K562 (cell line): ENCODE data around the gene MEF2C. TPM values are rescaled to one million over a fixed set of nuclear protein-coding genes. Genes with fewer than 3 reads are reported as not detected.

Experiments used
- ATAC-seq: fragments of 200-7000 bp; cut with Tn5 transposase; 3 replicates; pipeline ENCODE4 v1.9.1; 2020; ENCODE audit warnings: moderate library complexity
- BruUV-seq: library from RNA; stranded (reverse); fragments of 400-500 nt; replicated peaks from 2 replicates; lab custom pipeline; 2021; lab: Mats Ljungman, UMichigan
- CTCF ChIA-PET: fragments of 300-600 bp; formaldehyde crosslinking; extraction: SDS; loops from one replicate; lab custom pipeline; 2021; ENCODE audit warnings: low intra/inter-chr PET ratio; lab: Yijun Ruan, JAX
- POLR2A ChIA-PET: fragments of 300-600, 350-650 bp; sonication (Branson Sonifier 250); formaldehyde crosslinking; extraction: SDS; loops from one replicate; lab custom pipeline; 2021; ENCODE audit warnings: antibody characterized with exemption, inconsistent platforms; lab: Yijun Ruan, JAX
- DNase-seq, 4 experiments: peaks; one replicate each; pipeline versions ENCODE4 v3.0.0 to v3.0.0-alpha.2; 2011 to 2018; ENCODE audit warnings: low spot score in 3 of 4, mixed read lengths in 3 of 4; ENCODE audit errors: extremely low read depth in 1 of 4
- FAIRE-seq: peaks from 2 replicates; lab custom pipeline; 2011; peaks lifted over from hg19 to GRCh38; lab: Jason Lieb, UNC
- H2AFZ ChIP-seq: 2 replicates; pipeline ENCODE4 v1.6.0; 2011; ENCODE audit warnings: low read depth, low read length, control low read depth, inconsistent platforms
- H3K27ac ChIP-seq: fragments of 200-600 bp; 3 replicates; pipeline ENCODE4 v1.8.0; 2011; ENCODE audit warnings: low read depth, mild to moderate bottlenecking, control low read depth, inconsistent platforms, low read length, moderate library complexity, mixed read lengths; ENCODE audit errors: extremely low read depth
- H3K27me3 ChIP-seq, 2 experiments: fragments of 300-600 bp in 1 of 2; 2 replicates in 1 of 2; 3 replicates in 1 of 2; pipeline versions ENCODE4 v1.6.0 to v1.8.0; 2011; ENCODE audit warnings: inconsistent platforms in 2 of 2, low read length in 2 of 2, mild to moderate bottlenecking in 1 of 2, mixed read lengths in 1 of 2, moderate library complexity in 1 of 2; ENCODE audit not compliant: control insufficient read depth in 2 of 2, insufficient read depth in 2 of 2
- H3K36me3 ChIP-seq: fragments of 300-600 bp; 3 replicates; pipeline ENCODE4 v1.8.0; 2011; ENCODE audit warnings: mild to moderate bottlenecking, low read length, inconsistent platforms; ENCODE audit not compliant: control insufficient read depth, insufficient read depth
- H3K4me1 ChIP-seq, 2 experiments: fragments of 200-600 bp in 1 of 2; replicated peaks in 1 of 2; 2 replicates in 1 of 2; 3 replicates in 1 of 2; pipeline versions ENCODE4 v1.5.1 to v1.8.0; 2011; ENCODE audit warnings: inconsistent platforms in 2 of 2, low read length in 2 of 2, mild to moderate bottlenecking in 1 of 2, mixed read lengths in 1 of 2, moderate library complexity in 1 of 2; ENCODE audit not compliant: control insufficient read depth in 2 of 2, insufficient read depth in 2 of 2
- H3K4me2 ChIP-seq: 2 replicates; pipeline ENCODE4 v1.6.1; 2011; ENCODE audit warnings: low read length, control low read depth, inconsistent platforms, mixed read lengths; ENCODE audit not compliant: insufficient read depth
- H3K4me3 ChIP-seq: fragments of 200-600 bp; sonication (generic), shearing (Covaris generic); 2 replicates; pipeline ENCODE4 v1.5.1; 2016; ENCODE audit warnings: control low read depth, inconsistent platforms
- H3K79me2 ChIP-seq: fragments of 200-600 bp; 3 replicates; pipeline ENCODE4 v1.8.0; 2011; ENCODE audit warnings: low read length, inconsistent platforms; ENCODE audit not compliant: control insufficient read depth, insufficient read depth
- H3K9ac ChIP-seq, 2 experiments: 2 replicates each; pipeline versions ENCODE4 v1.6.0 to v1.6.1; 2011; ENCODE audit warnings: low read depth in 2 of 2, low read length in 2 of 2, control low read depth in 1 of 2, inconsistent platforms in 1 of 2, mild to moderate bottlenecking in 1 of 2, mixed read lengths in 1 of 2; ENCODE audit not compliant: insufficient read depth in 1 of 2
- H3K9me1 ChIP-seq: one replicate; pipeline ENCODE4 v1.6.0; 2011; ENCODE audit warnings: inconsistent platforms, mild to moderate bottlenecking, low read length, moderate library complexity; ENCODE audit not compliant: control insufficient read depth, insufficient read depth
- H3K9me3 ChIP-seq: replicated peaks from 2 replicates; pipeline ENCODE4 v1.5.1; 2011; ENCODE audit warnings: low read depth, low read length, inconsistent platforms; ENCODE audit not compliant: control insufficient read depth, insufficient read depth
- H4K20me1 ChIP-seq: replicated peaks from 2 replicates; pipeline ENCODE4 v1.6.1; 2011; ENCODE audit warnings: low read length, inconsistent platforms, mixed read lengths; ENCODE audit not compliant: control insufficient read depth, insufficient read depth
- ARID1B ChIP-seq: fragments of 450-650 bp; IDR thresholded peaks from 2 replicates; pipeline ENCODE4 v1.6.1; 2016; ENCODE audit warnings: antibody characterized with exemption, mild to moderate bottlenecking, inconsistent platforms
- CEBPB ChIP-seq: fragments of 450-650 bp; IDR thresholded peaks from 2 replicates; pipeline ENCODE4 v1.6.1; 2016; ENCODE audit warnings: missing genetic modification characterization, missing compliant biosample characterization
- CLOCK ChIP-seq: fragments of 250-450 bp; sonication (Bioruptor Pico); IDR thresholded peaks from 2 replicates; pipeline ENCODE4 v1.4.0; 2020; ENCODE audit warnings: mild to moderate bottlenecking, moderate library complexity, borderline replicate concordance
- HDAC8 ChIP-seq: fragments of 450-650 bp; IDR thresholded peaks from 2 replicates; pipeline ENCODE4 v1.6.1; 2016; ENCODE audit warnings: mild to moderate bottlenecking, missing genetic modification characterization, moderate library complexity, missing compliant biosample characterization
- NFE2 ChIP-seq: IDR thresholded peaks from 2 replicates; pipeline ENCODE4 v1.6.1; 2014; ENCODE audit warnings: antibody characterized with exemption, low read depth
- POLR3G ChIP-seq: IDR thresholded peaks from 2 replicates; pipeline ENCODE4 v1.6.1; 2011; ENCODE audit not compliant: insufficient read length, insufficient replicate concordance; ENCODE audit errors: extremely low read depth
- SIRT6 ChIP-seq: IDR thresholded peaks from one replicate; pipeline ENCODE4 v1.6.1; 2012; ENCODE audit warnings: low read depth, mild to moderate bottlenecking, control low read depth, inconsistent platforms, low read length, moderate library complexity
- ZBTB5 ChIP-seq: fragments of 450-650 bp; IDR thresholded peaks from 2 replicates; pipeline ENCODE4 v1.6.1; 2017; ENCODE audit warnings: antibody characterized with exemption
- ZBTB7A ChIP-seq: IDR thresholded peaks from 2 replicates; pipeline ENCODE4 v1.6.1; 2011; ENCODE audit warnings: low read depth, mild to moderate bottlenecking, low read length, moderate library complexity, borderline replicate concordance; ENCODE audit not compliant: control insufficient read depth
- WGBS: fragments of 100-300 bp; shearing (Covaris generic); methylation state at CpG from one replicate; pipeline ENCODE4 v1.1.6; 2016; ENCODE audit warnings: low coverage, mixed read lengths; ENCODE audit not compliant: insufficient coverage; ENCODE audit errors: missing lambda C conversion rate; 5-methylcytosine and 5-hydroxymethylcytosine counted together
- in situ Hi-C: fragments of 300-500 bp; cut with MboI; formaldehyde crosslinking; loops from 4 replicates; pipeline ENCODE4 v1.15.0; 2018; ENCODE audit warnings: inconsistent platforms, mixed read lengths
- intact Hi-C: fragments of 100-400 bp; cut with micrococcal nuclease; formaldehyde crosslinking; loops from 2 replicates; pipeline ENCODE4 v1.14.2; 2022
- polyA plus RNA-seq, 8 experiments: library from polyadenylated mRNA; depleted of rRNA in 4 of 8; stranded (reverse) in 5 of 8; unstranded in 3 of 8; fragments of >200 nt; fragmentation: Nextera tagmentation in 2 of 8; fragmentation: Illumina TruSeq in 1 of 8; extraction: Ambion mirVana in 2 of 8; extraction: Trizol in 1 of 8; gene quantifications; 2 replicates each; pipeline versions ENCODE4 v1.2.1 to v1.2.3, GENCODE V29; 2011 to 2014; ENCODE audit warnings: inconsistent platforms in 1 of 8, missing spikeins in 1 of 8
- total RNA-seq, 7 experiments: library from RNA; depleted of rRNA in 6 of 7; stranded (reverse); fragments of >200 nt in 6 of 7; fragmentation: Illumina TruSeq in 2 of 7; extraction: Trizol in 2 of 7; gene quantifications; 2 replicates each; pipeline versions ENCODE4 v1.2.1 to v1.2.3, GENCODE V29; 2011 to 2021; ENCODE audit warnings: low replicate concordance in 1 of 7

Gene MEF2C
- total and polyA plus RNA-seq, 9 of the 15 experiments (the other 6 are each of a cell fraction or from before 2014, with no cell fraction given), result 25.1 to 67.8 (median 58.3) TPM

- TF ChIP-seq ARID1B (peak; percentile 51; the same call in 1 of the 2 replicates), SIRT6 (no peak), ZBTB7A (no peak), HDAC8 (tag) (no peak), ZBTB5 (no peak), POLR3G (no peak), NFE2 (no peak)
- TF ChIP-seq, all 486 proteins: peak for 28
Measured at GRCh38 chr5:88813805-88814575, 69.0 kb downstream of the MEF2C start (continued).

- no peak for FAIRE-seq
- Histone ChIP-seq H3K4me2 (no peak overlapping the region), H3K4me3 (no peak overlapping the region), H2AFZ (no peak overlapping the region), H3K27ac (peak overlapping the region; percentile 59; the same call in 1 of the 3 replicates), H3K9me1 (no peaks in the 10 kb centered on the region), H4K20me1 (no peaks in the 10 kb centered on the region), H3K4me1 (peaks cover 0 to 14% of the 10 kb centered on the region in 2 experiments; a peak in 4 of 5 replicates), H3K9ac (no peak overlapping the region), H3K36me3 (peaks cover 5% of the 10 kb centered on the region; the same call in 2 of the 3 replicates), H3K79me2 (peaks cover 51% of the 10 kb centered on the region), H3K9me3 (no peaks in the 10 kb centered on the region), H3K27me3 (no peaks in the 10 kb centered on the region)
- TF ChIP-seq CLOCK (CRISPR knock-in tag) (no peak), CEBPB (tag) (peak; percentile 55; the same call in 1 of the 2 replicates)
- intact Hi-C loops, result no loop called here
- ChIA-PET POLR2A (interaction anchor here (1.0 to 1.1 kb wide), 2 partner anchors 9 to 26 kb away, joined by 3 read pairs; no protein-coding TSS in a partner anchor), CTCF (no interaction called here)
- ATAC-seq, result peak; percentile 76
- DNase-seq, result peak in 2 of 4 experiments; percentile 12 to 40
- BruUV-seq, result no TSS peak
- 0% methylated on average over 1 of the region's 1 CpG for WGBS
- in situ Hi-C loops, result no loop called here
Measured at GRCh38 chr5:88813244-88813643, 69.7 kb downstream of the MEF2C start.
